HG02870 (cell line): Measurements from ENCODE around the gene NLRP9.

ENCODE experiments used
- ATAC-seq: cut with Tn5 transposase; IDR thresholded peaks from one replicate; pipeline ENCODE4 v1.9.1; 2021; ENCODE audit warnings: mild to moderate bottlenecking, moderate library complexity; ENCODE audit not compliant: unreplicated experiment

NLRP9 gene

GRCh38 chr19:55704494-55705245 lies 33.5 kb downstream of the NLRP9 start:
- no peak for ATAC-seq

- no peak for ATAC-seq
Measured at GRCh38 chr19:55703790-55704215, 34.4 kb downstream of the NLRP9 start.

GRCh38 chr19:55702131-55702627 lies 36.0 kb downstream of the NLRP9 start:
- ATAC-seq, result no peak

GRCh38 chr19:55700813-55701212 lies 37.4 kb downstream of the NLRP9 start:
- no peak for ATAC-seq

GRCh38 chr19:55699221-55699620 lies 39.0 kb downstream of the NLRP9 start:
- ATAC-seq, result no peak

- ATAC-seq, result no peak
Measured at GRCh38 chr19:55698256-55698655, 39.9 kb downstream of the NLRP9 start.

GRCh38 chr19:55697698-55698097 lies 40.5 kb downstream of the NLRP9 start:
- ATAC-seq, result no peak

GRCh38 chr19:55697069-55697440 lies 41.1 kb downstream of the NLRP9 start:
- ATAC-seq, result no peak

- ATAC-seq, result no peak
Measured at GRCh38 chr19:55696301-55697068, 41.7 kb downstream of the NLRP9 start.

GRCh38 chr19:55695511-55696290 lies 42.5 kb downstream of the NLRP9 start:
- no peak for ATAC-seq

GRCh38 chr19:55694656-55695491 lies 43.3 kb downstream of the NLRP9 start:
- ATAC-seq, result no peak

GRCh38 chr19:55694241-55694655 lies 44.0 kb downstream of the NLRP9 start:
- ATAC-seq, result no peak

- ATAC-seq, result no peak
Measured at GRCh38 chr19:55693336-55693974, 44.7 kb downstream of the NLRP9 start.

- ATAC-seq, result no peak
Measured at GRCh38 chr19:55692681-55693081, 45.5 kb downstream of the NLRP9 start.

GRCh38 chr19:55691561-55692481 lies 46.4 kb downstream of the NLRP9 start:
- no peak for ATAC-seq

- no peak for ATAC-seq
Measured at GRCh38 chr19:55690769-55691545, 47.2 kb downstream of the NLRP9 start.

- ATAC-seq, result no peak
Measured at GRCh38 chr19:55690109-55690768, 48.0 kb downstream of the NLRP9 start.
